A549 treated with CORT108297 at 1 μM for 4 hours (cell line): ENCODE data around the gene LDLRAD3. TPM values are rescaled to one million over a fixed set of nuclear protein-coding genes. Genes with fewer than 3 reads are reported as not detected.

Source experiments
- total RNA-seq: library from RNA; stranded (reverse); fragments of 200-300 nt; extraction: Qiagen RNA extraction; gene quantifications from 5 replicates; pipeline ENCODE4 v1.2.3, GENCODE V29; 2022

The LDLRAD3 gene
- 20.0 to 26.0 TPM (median 24.2 TPM) in 5 replicates for total RNA-seq

GRCh38 chr11:35943713-35944502, at the start of gene LDLRAD3:
Gene LDLRAD3, plus strand, starts transcription at chr11:35944062. Its CDS starts 37 bp downstream, at chr11:35944099.

